Esophagus muscularis mucosa (tissue), 4 donors: ENCODE data around the gene PCBD2. TPM values are rescaled to one million over a fixed set of nuclear protein-coding genes. Genes with fewer than 3 reads are reported as not detected.
"Not testable (repeated sequence)": the region's sequence is repeated elsewhere in the genome, so short reads cannot be mapped to it uniquely, and the experiment has no call there.

Experiments used
- DNase-seq: peaks from one replicate; pipeline ENCODE4 v3.0.0-alpha.2; 2017; ENCODE audit errors: extremely low spot score
- H3K27ac ChIP-seq, 4 donors: fragments of 200-600 bp; sonication (generic); replicated peaks in 1 of 4; 1 replicate in 3 of 4; 2 replicates in 1 of 4; pipeline ENCODE4 v1.5.1; 2016 to 2019; ENCODE audit warnings: mild to moderate bottlenecking in 1 of 4
- H3K27me3 ChIP-seq, 4 donors: fragments of 200-600 bp; sonication (generic); one replicate each; pipeline versions ENCODE4 v1.5.1 to v1.6.0; 2016 to 2019
- H3K36me3 ChIP-seq, 4 donors: fragments of 200-600 bp; sonication (generic); one replicate each; pipeline ENCODE4 v1.5.1; 2016 to 2019
- H3K4me1 ChIP-seq, 4 donors: fragments of 200-600 bp; sonication (generic); one replicate each; pipeline ENCODE4 v1.5.1; 2016 to 2019
- H3K4me3 ChIP-seq, 4 donors: fragments of 200-600 bp; sonication (generic); 1 replicate in 2 of 4; 2 replicates in 2 of 4; pipeline ENCODE4 v1.5.1; 2016 to 2019; ENCODE audit warnings: mild to moderate bottlenecking in 4 of 4, moderate library complexity in 1 of 4
- H3K9me3 ChIP-seq, 4 donors: fragments of 200-600 bp; sonication (generic); 1 replicate in 3 of 4; 2 replicates in 1 of 4; pipeline ENCODE4 v1.5.1; 2016 to 2019
- CTCF ChIP-seq, 3 experiments: fragments of 200-600 bp in 2 of 3; fragments of 450-650 bp in 1 of 3; sonication (generic) in 2 of 3; IDR thresholded peaks; one replicate each; pipeline ENCODE4 v1.5.1; 2017 to 2019; ENCODE audit warnings: antibody characterized with exemption in 3 of 3, mild to moderate bottlenecking in 2 of 3, moderate library complexity in 1 of 3
- EP300 ChIP-seq: sonication (generic); formaldehyde crosslinking; IDR thresholded peaks from one replicate; pipeline ENCODE4 v1.6.1; 2017; ENCODE audit warnings: antibody characterized with exemption
- POLR2A ChIP-seq: fragments of 450-650 bp; IDR thresholded peaks from one replicate; pipeline ENCODE4 v1.6.1; 2017; ENCODE audit warnings: antibody characterized with exemption, moderate library complexity, mild to moderate bottlenecking, low read depth
- POLR2AphosphoS5 ChIP-seq, 2 donors: sonication (generic); formaldehyde crosslinking; IDR thresholded peaks; one replicate each; pipeline ENCODE4 v1.6.1; 2017; ENCODE audit warnings: antibody characterized with exemption in 2 of 2
- WGBS: methylation state at CpG from one replicate; pipeline ENCODE4 v1.1.5; 2018; 5-methylcytosine and 5-hydroxymethylcytosine counted together
- intact Hi-C: fragments of 100-400 bp; cut with DNase I; formaldehyde crosslinking; loops from one replicate; pipeline ENCODE4 v1.15.1; 2023
- total RNA-seq, 4 donors: library from RNA; depleted of rRNA; stranded (reverse); fragments of >200 nt; gene quantifications; one replicate each; pipeline versions ENCODE4 v1.1.0 to v1.2.1, GENCODE V29; 2016

Gene PCBD2
- total RNA-seq, 4 donors from 2014 or later: 6.8 to 11.6 (median 10.4) TPM

DNA sequence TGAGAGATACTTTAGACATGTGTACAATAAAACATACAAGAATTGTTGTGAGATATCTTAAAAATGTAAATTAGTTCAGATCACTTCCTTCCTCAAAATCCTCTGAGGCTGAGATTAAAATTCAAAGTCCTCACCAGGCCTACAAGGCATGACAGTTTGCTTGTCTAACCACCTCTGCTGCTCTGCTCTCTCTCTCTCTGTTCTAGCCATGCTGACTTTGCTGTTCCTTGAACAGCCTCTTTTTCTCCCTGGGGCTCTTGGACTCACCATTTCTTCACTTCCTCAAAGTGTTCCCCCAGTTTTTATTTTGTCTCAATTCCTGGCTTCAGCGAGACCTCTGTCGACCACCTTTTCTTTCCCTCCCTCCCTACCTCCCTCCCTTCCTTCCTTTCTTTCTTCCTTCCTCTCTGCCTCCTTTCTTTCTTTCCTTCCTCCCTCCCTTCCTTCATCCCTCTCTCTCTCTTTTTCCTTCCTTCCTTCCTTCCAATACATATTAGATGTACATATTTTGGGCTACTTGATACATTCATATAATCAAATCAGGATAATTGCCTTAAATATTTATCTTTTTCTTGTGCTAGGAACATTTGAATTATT lies 89.7 kb downstream of the PCBD2 start:
- 63% methylated on average over 2 of the region's 2 CpGs for WGBS
- no peaks in the 10 kb centered on the region for H3K36me3 ChIP-seq
- H3K27ac ChIP-seq: no peak overlapping the region
- intact Hi-C loops: no loop called here
- H3K9me3 ChIP-seq: no peaks in the 10 kb centered on the region
- H3K4me3 ChIP-seq: no peak overlapping the region
- TF ChIP-seq EP300: no peak
- TF ChIP-seq POLR2AphosphoS5 (IDR thresholded peaks at IDR 0.05): no peak
- no peak for DNase-seq
- no peaks in the 10 kb centered on the region for H3K27me3 ChIP-seq
- peaks cover 0 to 8% (median 3%) of the 10 kb centered on the region in 4 donors for H3K4me1 ChIP-seq

DNA sequence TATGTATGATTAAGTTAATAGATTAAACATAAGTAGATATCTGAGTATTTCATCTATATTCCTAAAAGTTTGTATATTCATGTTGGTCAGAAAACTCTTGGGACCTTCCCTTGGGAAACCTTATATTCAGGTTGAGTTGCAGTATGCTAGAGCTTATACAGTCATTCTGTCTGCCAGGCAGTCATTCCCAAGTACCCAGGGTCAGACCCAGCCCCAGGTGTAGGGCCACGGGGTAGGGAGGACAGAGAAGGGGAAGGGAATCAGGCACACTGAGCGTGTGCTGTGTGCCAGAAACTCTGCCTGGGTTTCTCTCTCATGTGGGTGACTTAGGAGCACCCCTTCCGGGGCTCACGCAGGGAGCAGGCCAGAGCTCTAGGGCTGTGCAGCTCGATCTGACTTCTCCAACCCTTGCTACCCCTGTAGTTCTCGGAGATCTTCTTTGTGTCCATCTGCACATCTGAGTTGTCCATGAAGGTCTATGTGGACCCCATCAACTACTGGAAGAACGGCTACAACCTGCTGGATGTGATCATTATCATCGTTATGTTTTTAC lies 91.0 kb downstream of the PCBD2 start:
- intact Hi-C loops: no loop called here

DNA sequence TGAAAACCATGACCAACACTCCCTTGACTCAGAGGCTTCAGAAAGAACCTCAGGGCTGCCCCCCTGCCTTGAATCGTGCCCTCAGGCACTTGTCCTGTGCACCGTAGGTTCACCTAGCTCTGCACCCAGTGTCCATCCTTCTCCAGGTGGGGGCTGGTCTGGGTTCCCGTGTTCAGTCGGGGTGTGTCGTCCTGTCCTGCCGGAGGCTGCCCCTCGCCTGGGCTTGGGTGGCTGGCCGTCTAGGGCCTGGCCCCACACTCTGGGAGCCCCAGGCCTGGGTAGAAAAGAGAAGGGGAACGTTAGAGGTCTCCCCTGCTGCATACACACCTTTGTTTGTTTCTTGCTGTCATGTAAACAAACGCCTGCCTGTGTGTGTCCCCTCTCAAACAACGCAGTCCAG lies 92.1 kb downstream of the PCBD2 start:
- no peaks in the 10 kb centered on the region for H3K36me3 ChIP-seq
- 76% methylated on average over 11 of the region's 11 CpGs for WGBS
- no peak for DNase-seq
- H3K4me3 ChIP-seq: no peak overlapping the region
- H3K4me1 ChIP-seq: peaks cover 0 to 8% (median 3%) of the 10 kb centered on the region in 4 donors
- H3K27me3 ChIP-seq: no peaks in the 10 kb centered on the region
- H3K9me3 ChIP-seq: no peaks in the 10 kb centered on the region
- intact Hi-C loops: no loop called here
- H3K27ac ChIP-seq: no peak overlapping the region
- TF ChIP-seq POLR2A (no peak), CTCF (IDR thresholded peaks at IDR 0.05) (no peak), EP300 (no peak), POLR2AphosphoS5 (IDR thresholded peaks at IDR 0.05) (no peak)

More for the DNA sequence above, 91.0 kb downstream of the PCBD2 start:
- Histone ChIP-seq H3K9me3 (no peaks in the 10 kb centered on the region), H3K4me3 (no peak overlapping the region), H3K27me3 (no peaks in the 10 kb centered on the region), H3K4me1 (peaks cover 0 to 8% (median 3%) of the 10 kb centered on the region in 4 donors), H3K36me3 (no peaks in the 10 kb centered on the region), H3K27ac (no peak overlapping the region)
- DNase-seq: no peak
- WGBS: 90% methylated on average over 8 of the region's 8 CpGs
- TF ChIP-seq EP300 (no peak), POLR2A (no peak), POLR2AphosphoS5 (IDR thresholded peaks at IDR 0.05) (no peak), CTCF (IDR thresholded peaks at IDR 0.05) (no peak)

DNA sequence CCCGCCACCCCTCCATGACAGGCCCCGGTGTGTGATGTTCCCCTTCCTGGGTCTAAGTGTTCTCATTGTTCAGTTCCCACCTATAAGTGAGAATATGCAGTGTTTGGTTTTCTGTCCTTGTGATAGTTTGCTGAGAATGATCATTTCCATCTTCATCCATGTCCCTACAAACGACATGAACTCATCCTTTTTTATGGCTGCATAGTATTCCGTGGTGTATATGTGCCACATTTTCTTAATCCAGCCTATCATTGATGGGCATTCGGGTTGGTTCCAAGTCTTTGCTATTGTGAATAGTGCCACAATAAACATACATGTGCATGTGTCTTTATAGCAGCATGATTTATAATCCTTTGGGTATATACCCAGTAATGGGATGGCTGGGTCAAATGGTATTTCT lies 93.1 kb downstream of the PCBD2 start:
- H3K36me3 ChIP-seq, intact Hi-C loops, DNase-seq, H3K4me1 ChIP-seq, H3K27ac ChIP-seq, H3K27me3 ChIP-seq, H3K4me3 ChIP-seq, H3K9me3 ChIP-seq: not testable (repeated sequence)
- 92% methylated on average over 5 of the region's 5 CpGs for WGBS

DNA sequence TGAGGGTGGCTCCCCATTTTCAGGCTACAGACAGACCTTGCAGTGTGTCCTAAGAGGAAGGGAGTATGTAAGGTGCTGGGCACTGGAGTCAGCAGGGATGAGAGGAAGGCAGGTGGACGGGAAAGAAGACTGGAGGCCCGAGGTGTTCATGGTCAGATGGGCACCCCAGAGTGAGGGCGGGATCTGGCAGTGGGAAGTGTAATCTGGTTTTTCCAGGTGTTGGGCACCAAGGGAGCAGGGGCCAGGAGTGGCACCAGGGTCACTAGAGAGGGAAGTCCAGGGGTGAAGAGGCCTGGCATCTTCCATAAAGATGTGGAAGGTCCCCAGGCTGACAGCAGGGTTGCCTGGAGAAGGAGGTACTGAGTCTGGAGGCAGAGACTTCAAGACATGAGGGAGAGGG lies 99.4 kb downstream of the PCBD2 start:
- intact Hi-C loops: no loop called here
- 89% methylated on average over 3 of the region's 3 CpGs for WGBS
- H3K27me3 ChIP-seq: no peaks in the 10 kb centered on the region
- no peak for TF ChIP-seq POLR2A
- TF ChIP-seq EP300: no peak
- TF ChIP-seq POLR2AphosphoS5 (IDR thresholded peaks at IDR 0.05): no peak
- no peak for TF ChIP-seq CTCF (IDR thresholded peaks at IDR 0.05)
- no peaks in the 10 kb centered on the region for H3K9me3 ChIP-seq
- H3K4me1 ChIP-seq: no peaks in the 10 kb centered on the region
- no peak overlapping the region for H3K4me3 ChIP-seq
- H3K36me3 ChIP-seq: no peaks in the 10 kb centered on the region
- DNase-seq: no peak
- H3K27ac ChIP-seq: no peak overlapping the region

DNA sequence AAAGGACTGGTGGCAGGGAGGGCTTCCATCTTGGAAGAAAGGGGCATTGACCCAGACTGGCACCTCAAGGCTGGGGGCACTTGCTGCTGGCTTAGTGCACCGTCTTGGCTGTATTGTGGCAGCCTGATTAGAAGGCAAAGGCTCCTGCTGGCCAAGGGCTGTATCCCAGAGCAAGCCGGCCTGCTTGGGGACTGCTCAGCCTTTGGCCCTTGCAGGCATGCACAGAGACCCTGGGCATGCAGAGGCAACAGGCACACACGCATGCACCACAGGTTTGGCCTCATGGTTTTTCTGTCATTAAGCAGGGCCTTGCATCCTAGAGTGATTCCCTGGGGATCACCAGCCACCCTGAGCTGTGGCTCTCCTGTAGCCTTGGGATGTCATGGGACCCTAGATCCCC lies 100.1 kb downstream of the PCBD2 start:
- DNase-seq: no peak
- Histone ChIP-seq H3K27ac (no peak overlapping the region), H3K27me3 (no peaks in the 10 kb centered on the region), H3K36me3 (no peaks in the 10 kb centered on the region), H3K4me3 (no peak overlapping the region), H3K4me1 (no peaks in the 10 kb centered on the region), H3K9me3 (no peaks in the 10 kb centered on the region)
- intact Hi-C loops: no loop called here
- WGBS: 71% methylated on average over 3 of the region's 3 CpGs
- TF ChIP-seq POLR2AphosphoS5 (IDR thresholded peaks at IDR 0.05) (no peak), POLR2A (no peak), EP300 (no peak), CTCF (IDR thresholded peaks at IDR 0.05) (no peak)
